NCI-H1105 (cell line): ENCODE results near the gene HIGD1C.
"Not testable (repeated sequence)": the region's sequence is repeated elsewhere in the genome, so short reads cannot be mapped to it uniquely, and the experiment has no call there.

Experiments used
- DNase-seq: peaks from one replicate; lab custom pipeline; 2025; lab: John Stamatoyannopoulos, UW

The HIGD1C gene

GRCh38 chr12:50933459-50934124, 18.8 kb upstream of the HIGD1C start:
- no peak for DNase-seq

GRCh38 chr12:50934371-50934851, 17.9 kb upstream of the HIGD1C start:
- no peak for DNase-seq

- DNase-seq, result no peak
Measured at GRCh38 chr12:50934981-50935807, 17.1 kb upstream of the HIGD1C start.

- no peak for DNase-seq
Measured at GRCh38 chr12:50936821-50937530, 15.4 kb upstream of the HIGD1C start.

GRCh38 chr12:50937653-50938052, 14.7 kb upstream of the HIGD1C start:
- DNase-seq, result no peak

GRCh38 chr12:50947933-50948626, 4.3 kb upstream of the HIGD1C start:
- no peak for DNase-seq

- no peak for DNase-seq
Measured at GRCh38 chr12:50948798-50949197, 3.5 kb upstream of the HIGD1C start.

GRCh38 chr12:50949801-50950302, 2.5 kb upstream of the HIGD1C start:
- no peak for DNase-seq

GRCh38 chr12:50951112-50951511, 1.2 kb upstream of the HIGD1C start:
- DNase-seq, result no peak

GRCh38 chr12:50953047-50953446, 703 bp downstream of the HIGD1C start:
- no peak for DNase-seq

- not testable (repeated sequence) for DNase-seq
Measured at GRCh38 chr12:50954789-50955188, 2.4 kb downstream of the HIGD1C start.

GRCh38 chr12:50955288-50955687, 2.9 kb downstream of the HIGD1C start:
- DNase-seq, result no peak

- DNase-seq, result no peak
Measured at GRCh38 chr12:50955697-50956096, 3.4 kb downstream of the HIGD1C start.

- DNase-seq, result no peak
Measured at GRCh38 chr12:50960130-50960529, 7.8 kb downstream of the HIGD1C start.

GRCh38 chr12:50961708-50962107, 9.4 kb downstream of the HIGD1C start:
- no peak for DNase-seq

GRCh38 chr12:50964432-50964831, 12.1 kb downstream of the HIGD1C start:
- no peak for DNase-seq

- DNase-seq, result no peak
Measured at GRCh38 chr12:50971946-50972345, 19.6 kb downstream of the HIGD1C start.

GRCh38 chr12:50979369-50980052, 27.2 kb downstream of the HIGD1C start:
- DNase-seq, result no peak

- DNase-seq, result no peak
Measured at GRCh38 chr12:50980545-50980944, 28.2 kb downstream of the HIGD1C start.

GRCh38 chr12:50981319-50982239, 29.2 kb downstream of the HIGD1C start:
- no peak for DNase-seq
